ENCODE results near the gene BIRC2.

The BIRC2 gene

DNA sequence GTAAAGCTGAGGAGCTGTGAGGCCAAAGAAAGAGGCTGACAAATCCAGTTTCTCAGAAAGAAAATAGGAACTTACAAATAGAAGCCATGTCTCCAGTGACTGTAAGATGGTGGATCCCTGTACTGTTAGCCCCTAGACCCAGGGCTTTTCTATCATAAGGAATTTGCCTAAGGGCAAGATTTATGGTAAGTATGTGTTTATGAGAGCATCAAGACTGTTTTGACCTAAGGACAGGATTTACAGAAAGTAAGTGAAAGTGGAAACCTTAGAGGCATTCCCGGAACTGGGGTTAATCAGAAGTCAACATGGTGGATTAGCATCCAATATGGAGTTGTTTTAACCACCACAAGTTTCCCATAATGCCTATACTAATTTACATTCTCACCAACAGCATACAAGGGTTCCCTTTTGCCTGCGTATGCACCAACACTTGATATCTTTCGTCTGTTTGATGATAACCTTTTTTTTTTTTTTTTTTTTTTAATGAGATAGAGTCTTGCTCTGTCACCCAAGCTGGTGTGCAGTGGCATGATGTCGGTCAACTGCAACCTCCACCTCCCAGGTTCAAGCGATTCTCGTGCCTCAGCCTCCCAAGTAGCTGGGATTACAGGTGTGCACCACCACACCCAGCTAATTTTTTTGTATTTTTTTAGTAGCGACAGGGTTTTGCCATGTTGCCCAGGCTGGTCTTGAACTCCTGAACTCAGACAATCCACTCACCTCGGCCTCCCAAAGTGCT is 40.2 kb downstream of the BIRC2 start:
- TF ChIP-seq POLR2AphosphoS5 (IDR thresholded peaks at IDR 0.05; ENCODE audit: low read depth, low read length) (no peak), REST (IDR thresholded peaks at IDR 0.05; ENCODE audit: insufficient read depth in 1 of 2, low read depth in 2 of 2, low read length in 2 of 2) (no peak), SIN3A (IDR thresholded peaks at IDR 0.05; ENCODE audit: borderline replicate concordance, insufficient read depth, low read length) (no peak), FOXP2 (optimal IDR thresholded peaks at IDR 0.05; ENCODE audit: borderline replicate concordance, extremely low read depth, extremely low read length, insufficient read depth) (no peak), TAF1 (IDR thresholded peaks at IDR 0.05; ENCODE audit: borderline replicate concordance, insufficient read depth, low read length) (no peak)

DNA sequence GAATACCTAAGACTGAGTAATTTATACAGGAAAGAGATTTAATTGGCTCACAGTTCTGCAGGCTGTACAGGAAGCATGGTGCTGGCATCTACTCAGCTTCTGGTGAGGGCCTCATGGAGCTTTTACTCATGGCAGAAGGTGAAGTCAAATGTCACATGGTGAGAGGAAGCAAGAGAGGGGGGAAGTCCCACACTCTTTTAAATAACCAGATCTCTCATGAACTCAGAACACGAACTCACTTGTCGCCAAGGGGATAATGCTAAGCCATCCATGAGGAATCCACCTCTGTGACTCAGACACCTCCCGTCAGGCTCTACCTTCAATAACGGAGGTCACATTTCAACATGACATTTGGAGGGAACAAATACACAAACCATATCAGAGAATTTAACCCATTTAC is 42.2 kb downstream of the BIRC2 start:
- TF ChIP-seq FOXP2 (optimal IDR thresholded peaks at IDR 0.05; ENCODE audit: borderline replicate concordance, extremely low read depth, extremely low read length, insufficient read depth) (no peak), TAF1 (IDR thresholded peaks at IDR 0.05; ENCODE audit: borderline replicate concordance, insufficient read depth, low read length) (no peak), REST (IDR thresholded peaks at IDR 0.05; ENCODE audit: insufficient read depth in 1 of 2, low read depth in 2 of 2, low read length in 2 of 2) (no peak), SIN3A (IDR thresholded peaks at IDR 0.05; ENCODE audit: borderline replicate concordance, insufficient read depth, low read length) (no peak), POLR2AphosphoS5 (IDR thresholded peaks at IDR 0.05; ENCODE audit: low read depth, low read length) (no peak)

DNA sequence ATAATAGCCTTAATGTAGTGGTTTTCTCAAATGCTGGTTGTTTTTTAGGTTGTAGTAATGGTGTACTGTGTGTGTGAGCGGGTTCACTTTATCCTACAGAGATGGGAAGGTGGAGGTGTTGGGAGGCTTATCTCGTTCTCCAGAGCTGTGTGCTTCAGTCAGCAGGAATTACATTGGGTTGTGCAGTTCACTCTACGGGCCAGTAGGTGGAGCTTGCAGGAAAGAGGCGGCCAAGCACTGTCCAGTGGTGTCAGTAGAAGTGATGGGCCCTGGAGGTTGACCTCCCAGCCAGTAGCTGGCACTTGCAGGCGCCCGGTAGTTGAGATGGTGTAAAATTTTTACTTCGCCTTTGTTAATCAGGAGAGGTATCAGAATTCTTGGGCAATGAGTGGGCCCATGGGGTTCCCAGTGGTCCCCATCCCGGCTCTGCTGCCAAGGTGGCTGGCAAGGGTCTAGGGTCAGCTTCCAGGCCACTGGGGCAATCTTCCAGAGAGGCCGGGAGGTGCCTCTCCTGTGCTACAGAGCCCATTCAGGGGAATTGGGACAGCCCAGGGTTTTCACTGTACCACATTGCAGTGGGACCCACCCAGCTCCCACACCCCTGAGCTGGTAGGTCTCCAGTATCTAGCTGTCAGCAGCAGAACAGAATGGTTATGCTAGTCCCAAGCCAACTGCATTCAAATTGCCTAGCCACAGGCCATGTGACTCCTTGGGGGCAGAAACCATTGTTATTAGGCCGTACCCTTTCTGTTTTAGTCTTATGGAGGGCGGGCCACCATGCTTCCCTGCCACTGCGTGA is 43.9 kb downstream of the BIRC2 start:
- TF ChIP-seq FOXP2 (optimal IDR thresholded peaks at IDR 0.05; ENCODE audit: borderline replicate concordance, extremely low read depth, extremely low read length, insufficient read depth) (no peak), REST (IDR thresholded peaks at IDR 0.05; ENCODE audit: insufficient read depth in 1 of 2, low read depth in 2 of 2, low read length in 2 of 2) (peak in 1 of 2 experiments; percentile 78; a peak in 2 of 4 replicates)

DNA sequence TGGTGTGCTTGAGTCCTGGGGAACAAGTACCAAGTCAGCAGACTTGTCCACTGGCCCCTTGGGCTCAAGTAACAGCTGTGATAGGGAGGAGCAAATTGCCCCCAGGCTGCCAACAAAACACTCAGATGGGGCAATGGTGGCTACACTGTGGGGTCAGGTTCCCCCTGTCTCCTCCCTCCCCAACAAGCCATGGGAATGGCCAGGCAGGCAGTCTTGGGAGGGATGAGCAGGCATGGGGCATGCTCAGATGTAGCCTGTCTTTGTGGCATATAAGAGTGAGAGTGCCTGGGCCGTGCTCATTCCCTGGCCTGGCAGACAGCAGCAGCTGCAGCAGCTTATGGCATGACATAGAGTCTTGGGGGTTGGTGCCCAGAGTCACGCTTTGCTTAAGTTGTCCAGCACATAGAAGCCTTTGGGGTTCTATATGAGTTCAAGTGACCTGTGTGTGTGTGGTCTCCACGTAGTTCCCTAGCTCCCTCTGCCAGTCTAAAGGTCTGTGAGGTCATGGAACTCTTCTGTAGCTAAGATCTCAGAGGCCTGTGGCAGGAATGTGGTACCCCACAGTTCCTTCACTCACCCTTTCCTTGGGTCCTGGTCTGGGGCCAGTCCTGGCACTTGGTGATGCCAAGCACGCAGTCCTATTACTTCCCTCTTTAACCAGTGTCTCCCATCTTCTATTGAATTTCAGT is 44.7 kb downstream of the BIRC2 start:
- no peak for TF ChIP-seq TAF1 (IDR thresholded peaks at IDR 0.05; ENCODE audit: borderline replicate concordance, insufficient read depth, low read length)
- no peak for TF ChIP-seq REST (IDR thresholded peaks at IDR 0.05; ENCODE audit: insufficient read depth in 1 of 2, low read depth in 2 of 2, low read length in 2 of 2)
- TF ChIP-seq SIN3A (IDR thresholded peaks at IDR 0.05; ENCODE audit: borderline replicate concordance, insufficient read depth, low read length): no peak
- TF ChIP-seq POLR2AphosphoS5 (IDR thresholded peaks at IDR 0.05; ENCODE audit: low read depth, low read length): no peak
- no peak for TF ChIP-seq FOXP2 (optimal IDR thresholded peaks at IDR 0.05; ENCODE audit: borderline replicate concordance, extremely low read depth, extremely low read length, insufficient read depth)
